ENCODE results near the gene TMEM242.

Gene TMEM242

GRCh38 chr6:157323255-157323965 lies at the start of gene TMEM242:
TMEM242 (minus strand) TSS chr6:157323519; CDS start chr6:157323499, 20 bp downstream.
- TF ChIP-seq CTCF (conservative IDR thresholded peaks at IDR 0.05; ENCODE audit: low read depth, low read length), result peak; percentile 59
- H3K4me3 ChIP-seq (ENCODE audit: low read depth, low read length), result peak within 1 kb of the TSS; percentile 91
- DNase-seq (ENCODE audit: low read depth), result peak; percentile 97

GRCh38 chr6:157372501-157373280 lies 49.4 kb upstream of the TMEM242 start:
- no peak overlapping the region for H3K4me3 ChIP-seq (ENCODE audit: low read depth, low read length)
- TF ChIP-seq CTCF (conservative IDR thresholded peaks at IDR 0.05; ENCODE audit: low read depth, low read length), result no peak
- DNase-seq (ENCODE audit: low read depth), result no peak

GRCh38 chr6:157370755-157371154 lies 47.4 kb upstream of the TMEM242 start:
- no peak for DNase-seq (ENCODE audit: low read depth)
- TF ChIP-seq CTCF (conservative IDR thresholded peaks at IDR 0.05; ENCODE audit: low read depth, low read length), result no peak
- no peak overlapping the region for H3K4me3 ChIP-seq (ENCODE audit: low read depth, low read length)

GRCh38 chr6:157368359-157369049 lies 45.2 kb upstream of the TMEM242 start:
- no peak for DNase-seq (ENCODE audit: low read depth)
- no peak overlapping the region for H3K4me3 ChIP-seq (ENCODE audit: low read depth, low read length)
- no peak for TF ChIP-seq CTCF (conservative IDR thresholded peaks at IDR 0.05; ENCODE audit: low read depth, low read length)

- no peak overlapping the region for H3K4me3 ChIP-seq (ENCODE audit: low read depth, low read length)
- TF ChIP-seq CTCF (conservative IDR thresholded peaks at IDR 0.05; ENCODE audit: low read depth, low read length), result no peak
- no peak for DNase-seq (ENCODE audit: low read depth)
Measured at GRCh38 chr6:157366648-157367047, 43.3 kb upstream of the TMEM242 start.

- TF ChIP-seq CTCF (conservative IDR thresholded peaks at IDR 0.05; ENCODE audit: low read depth, low read length), result no peak
- no peak for DNase-seq (ENCODE audit: low read depth)
- H3K4me3 ChIP-seq (ENCODE audit: low read depth, low read length), result no peak overlapping the region
Measured at GRCh38 chr6:157364705-157365104, 41.4 kb upstream of the TMEM242 start.

Data from choroid plexus epithelial cell (primary cell).